NCI-H1417 treated with DMSO at 0.1 percent for 48 hours (cell line): ENCODE data around the gene ITIH1.
"Not testable (repeated sequence)": the region's sequence is repeated elsewhere in the genome, so short reads cannot be mapped to it uniquely, and the experiment has no call there.

Experiments used
- DNase-seq: peaks from one replicate; lab custom pipeline; 2025; lab: John Stamatoyannopoulos, UW

The ITIH1 gene, protein sequence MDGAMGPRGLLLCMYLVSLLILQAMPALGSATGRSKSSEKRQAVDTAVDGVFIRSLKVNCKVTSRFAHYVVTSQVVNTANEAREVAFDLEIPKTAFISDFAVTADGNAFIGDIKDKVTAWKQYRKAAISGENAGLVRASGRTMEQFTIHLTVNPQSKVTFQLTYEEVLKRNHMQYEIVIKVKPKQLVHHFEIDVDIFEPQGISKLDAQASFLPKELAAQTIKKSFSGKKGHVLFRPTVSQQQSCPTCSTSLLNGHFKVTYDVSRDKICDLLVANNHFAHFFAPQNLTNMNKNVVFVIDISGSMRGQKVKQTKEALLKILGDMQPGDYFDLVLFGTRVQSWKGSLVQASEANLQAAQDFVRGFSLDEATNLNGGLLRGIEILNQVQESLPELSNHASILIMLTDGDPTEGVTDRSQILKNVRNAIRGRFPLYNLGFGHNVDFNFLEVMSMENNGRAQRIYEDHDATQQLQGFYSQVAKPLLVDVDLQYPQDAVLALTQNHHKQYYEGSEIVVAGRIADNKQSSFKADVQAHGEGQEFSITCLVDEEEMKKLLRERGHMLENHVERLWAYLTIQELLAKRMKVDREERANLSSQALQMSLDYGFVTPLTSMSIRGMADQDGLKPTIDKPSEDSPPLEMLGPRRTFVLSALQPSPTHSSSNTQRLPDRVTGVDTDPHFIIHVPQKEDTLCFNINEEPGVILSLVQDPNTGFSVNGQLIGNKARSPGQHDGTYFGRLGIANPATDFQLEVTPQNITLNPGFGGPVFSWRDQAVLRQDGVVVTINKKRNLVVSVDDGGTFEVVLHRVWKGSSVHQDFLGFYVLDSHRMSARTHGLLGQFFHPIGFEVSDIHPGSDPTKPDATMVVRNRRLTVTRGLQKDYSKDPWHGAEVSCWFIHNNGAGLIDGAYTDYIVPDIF

DNA sequence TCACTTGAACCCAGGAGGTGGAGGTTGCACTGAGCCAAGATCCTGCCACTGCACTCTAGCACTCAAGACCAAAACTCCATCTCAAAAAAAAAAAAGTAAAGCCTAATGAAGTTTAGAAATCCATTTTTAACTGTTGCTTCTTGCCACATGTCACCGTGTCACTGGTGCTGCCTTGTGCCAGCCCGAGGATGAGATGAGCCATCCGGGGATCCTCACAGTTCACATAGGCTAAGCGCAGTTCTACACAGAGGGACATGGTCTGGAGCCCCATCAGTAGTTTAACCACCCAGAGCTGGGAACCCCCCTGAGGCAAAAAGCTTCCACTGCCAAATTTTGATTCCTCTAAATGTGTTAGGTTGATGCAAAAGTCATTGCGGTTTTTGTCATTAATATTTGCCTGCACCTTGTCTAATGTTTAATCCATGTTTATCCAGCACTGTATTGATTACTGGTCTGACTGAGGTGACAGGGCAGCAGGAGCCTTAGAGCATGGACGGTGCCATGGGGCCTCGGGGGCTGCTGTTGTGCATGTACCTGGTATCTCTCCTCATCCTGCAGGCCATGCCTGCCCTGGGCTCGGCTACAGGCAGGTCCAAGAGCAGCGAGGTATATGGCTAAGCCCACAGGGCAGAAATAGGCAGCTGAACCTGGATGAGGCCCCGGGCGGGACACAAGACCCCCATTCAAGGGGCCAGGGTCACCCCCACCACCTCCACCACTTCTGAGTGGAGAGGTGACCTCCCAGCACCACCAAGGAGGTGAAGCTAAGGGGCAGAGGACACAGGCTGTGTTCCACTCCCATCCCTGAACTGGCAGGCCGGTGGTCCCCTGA, at the start of gene ITIH1:
TSS of gene ITIH1 (plus strand) at position 473 of the 832 bp plus-strand sequence. CDS start at position 490, 17 bp downstream.
- DNase-seq = no peak

DNA sequence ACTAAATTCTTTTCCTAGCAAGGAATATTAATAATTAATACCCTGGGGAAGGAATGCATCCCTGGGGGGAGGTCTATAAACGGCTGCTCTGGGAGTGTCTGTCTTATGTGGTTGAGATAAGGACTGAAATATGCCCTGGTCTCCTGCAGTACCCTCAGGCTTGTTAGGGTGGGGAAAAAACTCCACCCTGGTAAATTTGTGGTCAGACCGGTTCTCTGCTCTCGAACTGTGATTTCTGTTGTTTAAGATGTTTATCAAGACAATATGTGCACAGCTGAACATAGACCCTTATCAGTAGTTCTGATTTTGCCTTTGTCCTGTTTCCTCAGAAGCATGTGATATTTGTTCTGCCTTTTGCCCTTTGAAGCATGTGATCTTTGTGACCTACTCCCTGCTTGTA, 48.6 kb upstream of the ITIH1 start:
- DNase-seq = not testable (repeated sequence)

DNA sequence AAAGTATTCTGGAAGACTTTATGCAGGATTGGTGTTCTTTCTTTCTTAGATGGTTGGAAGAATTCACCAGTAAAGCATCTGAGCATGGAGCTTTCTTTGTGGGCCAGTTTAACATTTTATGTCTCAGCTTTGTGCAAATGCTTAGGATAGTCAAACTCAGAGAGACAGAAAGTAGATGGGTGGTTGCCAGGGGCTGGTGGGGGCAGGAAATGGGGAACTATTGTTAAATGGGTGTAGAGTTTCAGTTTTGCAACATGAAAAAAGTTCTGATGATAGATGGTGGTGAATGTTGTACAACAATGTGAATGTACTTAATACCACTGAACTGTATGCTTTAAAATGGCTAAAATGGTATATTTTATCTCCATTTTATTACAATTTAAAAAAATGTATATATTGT, 46.7 kb upstream of the ITIH1 start:
- no peak for DNase-seq

DNA sequence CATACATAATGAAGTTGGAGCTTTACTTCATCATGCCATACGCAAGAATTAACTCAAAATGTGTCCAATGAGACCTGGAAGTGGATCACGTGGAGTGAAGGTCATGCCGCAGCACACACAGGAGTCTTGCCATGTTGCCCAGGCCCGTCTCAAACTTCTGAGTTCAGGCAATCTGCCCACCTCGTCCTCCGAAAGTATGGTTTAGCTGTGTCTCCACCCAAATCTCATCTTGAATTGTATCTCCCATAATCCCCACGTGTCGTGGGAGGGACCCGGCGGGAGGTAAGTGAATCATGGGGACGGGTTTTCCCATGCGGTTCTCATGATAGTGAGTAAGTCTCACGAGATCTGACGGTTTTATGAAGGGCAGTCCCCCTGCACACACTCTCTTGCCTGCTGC, 45.8 kb upstream of the ITIH1 start:
- no peak for DNase-seq

DNA sequence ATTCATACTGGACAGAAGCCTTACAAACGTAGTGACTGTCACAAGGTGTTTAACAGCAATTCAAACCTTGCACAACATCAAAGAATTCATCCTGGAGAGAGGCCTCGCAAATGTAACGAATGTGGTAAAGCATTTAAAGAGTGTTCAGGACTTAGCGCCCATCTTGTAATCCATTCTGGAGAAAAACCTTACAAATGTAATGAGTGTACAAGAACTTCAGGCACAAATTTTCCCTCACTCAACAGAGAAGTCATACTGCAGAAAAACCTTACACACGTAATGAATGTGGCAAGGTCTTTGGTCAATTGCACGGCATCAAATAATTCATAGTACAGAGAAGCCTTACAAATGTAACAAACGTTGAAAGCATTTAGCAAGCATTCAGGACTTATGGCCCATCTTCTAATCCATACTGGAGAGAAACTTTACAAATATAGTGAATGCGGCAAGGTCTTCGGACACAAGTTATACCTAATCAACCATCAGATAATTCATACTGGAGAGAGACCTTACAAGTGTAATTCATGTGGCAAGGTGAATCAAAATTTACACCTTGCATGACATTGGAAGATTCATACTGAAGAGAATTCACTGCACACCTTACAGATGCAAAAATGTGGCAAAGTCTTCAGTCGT, 44.0 kb upstream of the ITIH1 start:
- no peak for DNase-seq

DNA sequence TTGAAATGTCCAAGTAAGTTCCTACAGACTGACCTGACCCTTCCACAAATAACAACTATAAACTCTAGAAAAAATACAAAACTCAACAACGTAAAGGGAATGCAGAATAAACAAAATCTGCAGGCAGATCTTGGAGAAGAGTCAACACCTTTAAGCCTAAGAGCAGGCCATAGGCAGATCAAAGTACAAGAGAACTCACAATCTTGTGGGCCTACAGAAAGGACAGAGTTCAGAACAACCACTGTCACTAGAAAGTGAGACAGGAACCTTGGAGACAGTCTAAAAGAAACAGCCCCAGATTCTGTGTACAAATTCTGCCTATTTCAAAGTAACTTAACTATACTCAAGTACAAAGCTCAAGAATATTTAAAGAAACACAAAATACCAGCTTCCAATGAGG, 37.7 kb upstream of the ITIH1 start:
- DNase-seq = no peak

DNA sequence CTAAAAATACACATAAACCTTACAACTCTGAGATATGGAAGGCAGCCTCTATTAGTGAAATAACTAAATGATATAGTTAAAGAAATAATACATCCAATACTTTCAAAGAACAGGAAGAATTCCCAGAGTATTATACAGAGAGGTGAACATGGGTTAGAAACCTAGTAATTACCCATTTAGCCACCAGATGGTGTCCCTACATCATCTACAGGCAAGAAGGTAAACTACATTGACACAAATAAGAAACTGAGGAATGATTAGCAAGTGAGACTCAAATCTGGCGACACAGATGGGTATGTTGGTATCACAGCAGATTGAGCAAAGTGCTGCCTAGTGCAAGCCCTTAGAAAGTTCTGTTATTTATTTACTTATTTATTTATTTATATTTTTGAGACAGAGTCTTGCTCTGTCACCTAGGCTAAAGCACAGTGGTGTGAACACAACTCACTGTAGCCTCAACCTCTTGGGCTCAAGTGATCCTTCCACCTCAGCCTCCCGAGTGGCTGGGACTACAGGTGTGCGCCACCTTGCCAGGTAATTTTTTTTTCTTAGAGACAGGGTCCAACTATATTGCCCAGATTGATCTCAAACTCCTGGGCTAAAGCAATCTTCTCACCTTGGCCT, 34.9 kb upstream of the ITIH1 start:
- DNase-seq = no peak

DNA sequence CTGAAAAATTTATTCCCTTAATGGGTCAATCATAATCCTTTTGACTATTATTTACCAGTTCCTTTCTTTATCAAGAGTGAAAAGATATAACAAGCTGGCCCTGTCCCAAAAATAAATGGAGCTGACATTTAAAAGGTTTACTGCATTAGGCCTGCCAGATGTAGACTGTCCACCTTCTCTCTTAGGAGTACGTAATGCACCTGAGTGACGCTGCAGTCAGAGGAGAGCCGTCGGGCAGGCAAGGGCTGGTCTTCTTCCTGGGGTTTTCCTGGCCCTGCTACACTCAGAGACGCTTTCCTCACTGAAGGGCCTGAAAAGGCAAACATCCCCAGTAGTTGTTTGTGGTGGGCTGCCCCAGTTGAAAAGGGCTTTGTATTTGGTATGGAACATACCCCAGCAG, 34.2 kb upstream of the ITIH1 start:
- DNase-seq = no peak

DNA sequence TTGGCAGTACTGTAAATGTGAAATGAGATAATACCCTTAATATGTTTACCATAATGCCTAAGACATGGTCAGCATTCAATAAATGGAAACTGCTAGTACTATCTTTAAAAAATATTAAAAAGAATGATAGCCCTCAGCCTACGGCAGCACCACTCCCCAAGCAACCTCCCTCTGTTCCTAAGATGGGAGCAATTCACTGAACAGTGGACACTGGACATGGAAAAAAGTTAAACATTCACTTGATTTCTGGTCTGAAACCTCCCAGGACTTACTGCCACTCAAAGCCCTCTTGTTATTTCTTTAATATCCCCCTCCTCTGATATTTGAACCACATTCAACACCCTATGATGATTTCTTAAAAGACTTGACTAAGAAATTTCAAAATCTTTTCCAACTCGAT, 33.7 kb upstream of the ITIH1 start:
- DNase-seq = no peak

DNA sequence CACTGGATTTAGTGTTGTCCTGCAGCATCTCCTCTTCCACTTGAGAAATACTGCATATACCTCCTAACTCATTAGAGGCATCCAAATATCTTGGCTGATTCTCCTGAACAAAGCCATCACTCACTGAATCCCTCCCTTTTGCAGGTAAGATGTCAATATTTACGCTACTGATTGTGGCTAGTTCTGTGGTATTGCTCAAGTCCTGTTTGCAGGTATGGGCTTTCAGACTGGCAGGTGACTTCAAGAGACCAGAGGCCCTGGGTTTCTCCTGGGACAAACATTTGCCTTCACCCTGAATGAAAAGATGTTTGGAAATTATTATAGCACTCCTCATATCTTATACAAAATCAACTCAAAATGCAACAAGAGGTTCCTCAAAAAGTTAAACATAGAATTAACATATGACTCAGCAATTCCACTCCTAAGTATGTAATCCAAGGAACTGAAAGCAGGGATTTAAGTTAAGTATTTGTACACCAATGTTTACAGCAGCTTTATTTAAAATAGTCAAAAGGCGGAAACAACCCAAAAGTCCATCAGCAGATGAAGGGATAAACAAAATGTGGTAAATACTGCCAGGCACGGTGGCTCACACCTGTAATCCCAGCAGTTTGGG, 25.2 kb upstream of the ITIH1 start:
- no peak for DNase-seq

DNA sequence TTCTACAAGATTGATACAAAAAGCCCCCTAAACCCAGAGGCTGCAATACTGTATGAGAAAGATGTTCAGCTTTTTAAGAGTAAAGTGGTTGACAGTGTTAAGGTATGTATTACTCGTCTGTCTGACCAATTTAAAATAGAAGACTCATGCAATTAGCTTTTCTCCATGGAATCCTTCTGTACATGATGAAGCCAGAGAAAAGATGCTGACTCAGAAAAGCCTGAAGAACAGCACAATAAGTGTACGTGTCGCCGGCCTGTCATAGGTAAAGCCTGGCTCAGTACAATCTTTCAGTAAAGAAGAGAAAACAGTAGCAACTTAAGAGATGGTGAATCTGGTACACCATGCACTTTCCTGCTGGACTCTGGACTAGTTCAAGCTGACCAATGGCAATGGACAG, 23.0 kb upstream of the ITIH1 start:
- no peak for DNase-seq

DNA sequence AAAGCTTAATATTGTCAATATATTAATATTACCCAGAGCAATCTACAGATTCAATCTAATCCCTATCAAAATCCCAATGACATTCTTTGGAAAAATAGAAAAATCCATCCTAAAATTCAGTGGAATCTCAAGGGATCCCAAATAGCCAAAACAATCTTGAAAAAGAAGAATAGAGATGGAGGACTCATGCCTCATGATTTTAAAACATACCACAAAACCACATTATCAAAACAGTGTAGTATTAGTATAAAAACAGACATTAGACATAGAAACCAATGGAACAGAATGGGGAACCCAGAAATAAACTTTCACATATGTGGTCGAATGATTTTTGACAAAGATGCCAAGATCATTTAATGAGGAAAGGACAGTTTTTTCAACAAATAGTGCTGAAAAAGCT, 21.3 kb upstream of the ITIH1 start:
- DNase-seq = no peak

DNA sequence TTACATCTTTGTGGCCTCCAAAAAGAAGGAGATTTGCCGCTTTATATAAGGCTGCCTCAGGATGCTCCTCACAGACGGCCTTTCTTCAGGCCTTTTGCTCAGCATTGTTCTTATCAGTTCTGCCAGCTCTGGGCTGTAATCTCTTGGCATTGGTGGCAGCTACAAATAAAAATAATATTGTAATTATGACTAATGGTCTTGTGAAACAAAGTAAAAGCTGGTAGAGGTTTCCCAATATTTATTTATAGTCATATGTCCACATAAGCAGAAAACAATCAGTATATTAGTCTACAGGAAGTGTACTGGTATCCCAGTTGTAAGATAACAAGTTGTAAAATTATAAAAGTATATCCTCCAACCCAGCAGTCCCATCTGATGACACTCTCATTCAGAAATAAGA, 13.9 kb upstream of the ITIH1 start:
- no peak for DNase-seq

DNA sequence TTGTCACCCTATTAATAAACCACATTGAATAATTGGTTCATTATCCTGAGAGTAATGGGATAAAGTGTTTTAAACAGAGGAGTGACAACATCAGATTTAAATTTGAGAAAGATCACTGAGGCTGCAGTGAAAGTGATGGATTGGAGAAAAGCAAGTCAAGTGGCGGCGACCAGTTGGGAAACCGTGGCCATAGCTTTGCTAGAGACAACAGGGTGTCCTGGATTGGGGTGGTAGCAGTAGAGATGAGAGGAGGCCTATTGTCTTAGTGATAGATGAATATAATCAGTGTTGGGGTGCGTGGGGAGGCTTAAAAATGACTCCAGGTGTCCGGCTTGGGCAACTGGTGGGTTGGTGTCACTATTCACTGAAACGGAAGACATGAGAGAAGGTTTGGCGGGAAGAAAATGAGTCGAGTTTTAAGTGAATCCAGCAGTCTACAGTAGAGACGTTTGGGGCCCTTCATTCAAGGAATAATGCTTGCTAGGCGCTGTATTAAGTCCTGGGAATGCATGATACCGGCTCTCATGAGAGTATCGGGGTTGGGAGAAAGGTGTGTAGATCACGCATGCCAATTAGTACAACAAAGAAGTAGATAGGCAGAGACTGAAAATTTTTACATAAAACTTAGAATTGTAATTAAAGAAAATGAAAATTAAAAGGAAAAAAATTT, 7.5 kb upstream of the ITIH1 start:
- DNase-seq = no peak

DNA sequence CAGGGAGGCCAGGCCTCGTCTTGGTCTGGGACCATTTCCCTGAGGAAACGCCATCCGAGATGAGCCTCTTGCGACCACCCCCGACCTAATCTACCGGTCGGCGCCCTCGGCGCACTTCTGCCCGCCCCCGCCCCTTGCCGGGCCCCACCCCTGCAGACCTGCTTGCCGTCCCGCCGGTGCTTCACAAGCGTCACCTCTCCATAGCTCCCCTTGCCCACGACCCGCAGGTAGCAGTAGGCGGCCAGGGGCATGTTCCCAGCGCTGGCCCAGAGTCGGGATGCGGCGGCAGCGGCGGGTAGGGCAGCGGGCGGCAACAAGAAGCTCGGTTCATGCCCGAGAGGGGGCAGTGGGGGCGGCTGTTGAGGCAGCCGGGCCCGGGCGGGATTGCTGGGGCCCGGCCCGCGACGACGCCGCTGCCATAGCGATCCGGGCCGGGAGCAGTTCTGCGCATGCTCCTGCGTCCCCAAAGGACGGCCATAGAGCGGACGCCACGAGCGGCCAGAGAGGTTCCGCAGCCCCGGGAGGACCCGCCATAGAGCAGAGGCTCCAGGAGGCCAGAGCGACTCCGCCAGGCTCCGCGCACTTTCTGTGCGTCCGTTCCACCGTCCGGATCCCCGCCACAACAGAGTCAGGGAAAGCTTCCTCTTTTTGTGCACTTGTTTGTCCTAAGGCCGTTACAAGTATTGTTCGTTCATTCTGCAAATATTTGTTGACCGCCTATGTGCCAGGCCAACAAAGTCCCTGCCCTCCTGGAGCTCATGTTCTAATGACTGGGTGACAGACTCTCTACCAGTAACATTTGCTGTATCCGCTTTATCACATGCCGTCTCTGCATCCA, 6.7 kb upstream of the ITIH1 start, which contains the start of gene NEK4:
TSS of gene NEK4 (minus strand) at position 445 of the 838 bp plus-strand sequence. CDS start at position 251, 194 bp downstream.
- peak; percentile 38 for DNase-seq

DNA sequence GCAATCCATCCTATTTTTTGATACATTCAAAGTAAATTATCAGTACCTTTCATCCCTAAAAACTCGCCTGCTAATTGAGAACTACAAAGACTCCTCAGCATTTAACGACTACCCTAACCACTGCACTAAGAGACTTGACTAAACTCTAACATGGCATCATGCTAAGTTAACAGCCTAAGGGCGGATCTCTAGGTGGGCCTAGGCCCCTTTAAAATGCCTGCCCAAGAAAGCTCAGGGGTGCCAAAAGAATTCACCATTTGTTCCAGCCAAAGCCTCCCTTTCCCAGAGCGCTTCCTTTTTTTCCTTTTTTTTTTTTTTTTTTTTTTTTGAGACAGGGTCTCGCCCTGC, 6.1 kb upstream of the ITIH1 start:
- no peak for DNase-seq

DNA sequence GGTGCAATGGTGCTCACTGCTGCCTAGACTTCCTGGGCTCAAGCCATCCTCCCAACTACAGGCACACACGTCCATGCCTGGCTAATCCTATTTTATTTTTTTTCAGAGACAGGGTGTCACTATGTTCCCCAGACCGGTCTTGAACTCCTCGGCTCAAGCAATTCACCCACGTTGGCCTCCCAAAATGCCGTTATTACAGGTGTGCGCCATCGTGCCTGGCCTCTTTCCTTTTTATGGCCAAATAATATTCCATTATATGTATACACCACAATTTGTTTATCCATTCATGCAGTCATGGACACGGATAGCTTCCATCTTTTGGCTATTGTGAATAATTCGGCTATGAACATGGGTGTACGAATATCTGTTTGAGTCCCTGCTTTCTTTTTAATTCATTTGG, 5.7 kb upstream of the ITIH1 start:
- DNase-seq = no peak

DNA sequence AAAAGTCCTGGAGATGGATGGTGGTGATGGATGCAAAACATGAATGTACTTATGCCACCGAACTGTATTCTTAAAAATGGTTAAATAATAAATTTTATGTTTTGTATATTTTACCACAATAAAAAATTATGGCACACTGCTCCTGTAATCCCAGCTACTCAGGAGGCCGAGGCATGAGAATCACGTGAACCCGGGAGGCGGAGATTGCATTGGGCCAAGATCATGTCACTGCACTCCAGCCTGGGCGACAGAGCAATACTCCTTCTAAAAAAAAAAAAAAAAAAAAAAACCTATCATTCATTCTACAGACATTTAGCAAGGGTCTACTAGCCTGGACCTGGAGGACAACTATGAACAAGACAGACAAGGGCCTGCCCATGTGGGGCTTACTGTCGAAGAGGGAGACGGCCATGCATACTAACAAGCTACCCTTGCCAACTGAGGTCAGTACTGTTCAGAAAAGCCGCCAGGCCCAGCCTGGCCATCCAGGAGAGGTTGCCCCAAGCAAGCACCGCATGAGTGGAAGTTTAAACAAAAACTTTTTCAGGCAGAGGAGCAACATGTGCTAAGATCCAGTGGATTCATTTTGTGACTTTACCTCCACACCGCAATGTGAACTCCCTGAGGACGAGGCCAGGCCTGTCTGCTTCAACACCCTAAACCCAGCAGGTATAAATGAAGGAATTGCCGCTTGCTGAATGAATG, 3.9 kb upstream of the ITIH1 start:
- no peak for DNase-seq
